SJSA1 (cell line): ENCODE results near the gene NRXN3. TPM values are rescaled to one million over a fixed set of nuclear protein-coding genes. Genes with fewer than 3 reads are reported as not detected.

ENCODE experiments used
- DNase-seq, 2 experiments: peaks; one replicate each; pipeline ENCODE4 v3.0.0-alpha.2; 2015 to 2020; ENCODE audit warnings: low spot score in 2 of 2, low read depth in 1 of 2
- H3K27ac ChIP-seq: fragments of 250-450 bp; sonication (Bioruptor Pico); 2 replicates; pipeline ENCODE4 v1.5.1; 2020; ENCODE audit warnings: mild to moderate bottlenecking, moderate library complexity
- H3K27me3 ChIP-seq: fragments of 250-450 bp; sonication (Bioruptor Pico); replicated peaks from 2 replicates; pipeline ENCODE4 v1.5.1; 2020; ENCODE audit warnings: mild to moderate bottlenecking, moderate library complexity
- H3K36me3 ChIP-seq: fragments of 250-450 bp; sonication (Bioruptor Pico); 2 replicates; pipeline ENCODE4 v1.5.1; 2020; ENCODE audit warnings: mild to moderate bottlenecking
- H3K4me1 ChIP-seq: fragments of 250-450 bp; sonication (Bioruptor Pico); replicated peaks from 2 replicates; pipeline ENCODE4 v1.6.1; 2021; ENCODE audit warnings: mild to moderate bottlenecking
- H3K4me3 ChIP-seq: fragments of 250-450 bp; sonication (Bioruptor Pico); 2 replicates; pipeline ENCODE4 v1.5.1; 2020; ENCODE audit warnings: mild to moderate bottlenecking
- H3K9me3 ChIP-seq: fragments of 250-450 bp; sonication (Bioruptor Pico); replicated peaks from 2 replicates; pipeline ENCODE4 v1.5.1; 2020; ENCODE audit warnings: mild to moderate bottlenecking
- total RNA-seq: library from RNA; depleted of rRNA; stranded (reverse); fragments of >200 nt; shearing (Covaris generic); gene quantifications from 2 replicates; pipeline ENCODE4 v1.2.3, GENCODE V29; 2014

NRXN3 gene
- total RNA-seq, 1 experiment from 2014 or later = 1.0 TPM

GRCh38 chr14:79328863-79329262, 1158.7 kb downstream of the NRXN3 start:
- Histone ChIP-seq H3K36me3 (no peaks in the 10 kb centered on the region), H3K27me3 (no peaks in the 10 kb centered on the region), H3K9me3 (no peaks in the 10 kb centered on the region), H3K4me3 (no peak overlapping the region), H3K27ac (no peak overlapping the region), H3K4me1 (peaks cover 47% of the 10 kb centered on the region)
- no peak for DNase-seq

- Histone ChIP-seq H3K27ac (peak overlapping the region; percentile 31; the same call in 1 of the 2 replicates), H3K4me1 (peaks cover 31% of the 10 kb centered on the region), H3K4me3 (no peak overlapping the region), H3K9me3 (no peaks in the 10 kb centered on the region), H3K27me3 (no peaks in the 10 kb centered on the region), H3K36me3 (no peaks in the 10 kb centered on the region)
- DNase-seq = peak in 1 of 2 experiments; percentile 43
Observed at GRCh38 chr14:79331830-79332229, 1161.7 kb downstream of the NRXN3 start.

- no peak overlapping the region for H3K4me3 ChIP-seq
- H3K27me3 ChIP-seq = no peaks in the 10 kb centered on the region
- H3K9me3 ChIP-seq = no peaks in the 10 kb centered on the region
- H3K27ac ChIP-seq = peak overlapping the region; percentile 31; the same call in 1 of the 2 replicates
- no peaks in the 10 kb centered on the region for H3K36me3 ChIP-seq
- DNase-seq = peak in 1 of 2 experiments; percentile 52
- peaks cover 31% of the 10 kb centered on the region for H3K4me1 ChIP-seq
Observed at GRCh38 chr14:79332504-79333197, 1162.5 kb downstream of the NRXN3 start.

DNA sequence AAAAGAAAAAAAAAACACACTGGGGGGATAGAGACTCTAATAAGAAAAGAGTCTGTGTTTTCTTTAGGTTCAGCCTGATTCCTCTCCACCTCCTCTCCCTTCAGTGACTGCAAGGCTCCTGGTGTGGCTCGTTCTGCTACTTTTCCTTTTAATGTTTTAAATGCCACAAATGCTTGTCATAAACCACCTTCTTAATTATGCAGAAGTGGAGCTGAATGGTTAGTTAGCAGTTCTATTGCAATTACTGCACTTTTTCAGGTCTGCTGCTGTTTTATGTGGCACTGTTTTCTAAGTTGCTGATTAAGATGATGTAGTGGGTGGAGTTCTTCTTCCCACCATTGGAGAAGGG, 1163.0 kb downstream of the NRXN3 start:
- H3K4me1 ChIP-seq = peaks cover 31% of the 10 kb centered on the region
- no peaks in the 10 kb centered on the region for H3K36me3 ChIP-seq
- no peak for DNase-seq
- no peak overlapping the region for H3K27ac ChIP-seq
- H3K4me3 ChIP-seq = no peak overlapping the region
- no peaks in the 10 kb centered on the region for H3K27me3 ChIP-seq
- H3K9me3 ChIP-seq = no peaks in the 10 kb centered on the region

DNA sequence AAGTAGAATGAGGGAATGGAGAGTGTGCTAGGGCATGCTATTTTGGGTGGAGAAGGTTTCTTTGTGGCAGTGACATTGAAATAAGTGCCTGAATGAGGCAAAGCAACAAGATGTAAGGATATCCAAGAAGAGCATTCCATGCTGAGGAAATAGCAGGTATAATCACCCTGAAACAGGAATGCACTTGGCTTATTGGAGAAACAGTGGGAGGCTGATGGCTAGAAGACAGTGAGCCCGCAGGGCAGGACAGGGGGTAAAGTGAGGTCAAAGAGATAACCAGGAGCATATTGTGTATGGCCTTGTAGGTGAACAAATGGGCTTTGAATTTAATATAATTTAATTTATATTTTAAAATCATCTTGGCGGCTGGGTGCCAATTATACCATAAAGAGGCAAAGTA, 1164.1 kb downstream of the NRXN3 start:
- H3K9me3 ChIP-seq = 0 out of 2 replicates have a peak, but pooled peaks cover under 1% of the 10 kb centered on the region
- DNase-seq = no peak
- H3K27ac ChIP-seq = no peak overlapping the region
- H3K4me1 ChIP-seq = peaks cover 25% of the 10 kb centered on the region
- no peak overlapping the region for H3K4me3 ChIP-seq
- H3K36me3 ChIP-seq = no peaks in the 10 kb centered on the region
- no peaks in the 10 kb centered on the region for H3K27me3 ChIP-seq

GRCh38 chr14:79337761-79338160, 1167.6 kb downstream of the NRXN3 start:
- DNase-seq = no peak
- no peaks in the 10 kb centered on the region for H3K36me3 ChIP-seq

DNA sequence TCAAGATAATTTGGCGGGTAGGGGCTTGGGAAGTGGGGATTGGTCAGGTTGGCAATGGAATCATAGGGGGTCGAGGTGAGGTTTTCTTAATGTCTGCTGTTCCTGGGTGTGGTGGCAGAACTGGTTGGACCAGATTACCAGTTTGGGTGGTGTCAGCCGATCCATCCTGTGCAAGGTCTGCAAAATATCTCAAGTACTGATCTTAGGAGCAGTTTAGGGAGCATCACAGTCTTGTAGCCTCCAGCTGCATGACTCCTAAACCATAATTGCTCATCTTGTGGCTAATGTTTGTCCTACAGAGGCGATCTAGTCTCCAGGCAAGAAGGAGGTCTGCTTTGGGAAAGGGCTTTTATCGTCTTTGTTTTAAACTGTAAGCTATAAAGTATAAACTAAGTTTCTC, 1172.8 kb downstream of the NRXN3 start:
- no peaks in the 10 kb centered on the region for H3K36me3 ChIP-seq
- no peaks in the 10 kb centered on the region for H3K27me3 ChIP-seq
- no peaks in the 10 kb centered on the region for H3K4me1 ChIP-seq
- no peak overlapping the region for H3K27ac ChIP-seq
- H3K4me3 ChIP-seq = no peak overlapping the region
- no peak for DNase-seq
- 0 out of 2 replicates have a peak, but pooled peaks cover 3% of the 10 kb centered on the region for H3K9me3 ChIP-seq

More at GRCh38 chr14:79337761-79338160, 1167.6 kb downstream of the NRXN3 start:
- no peaks in the 10 kb centered on the region for H3K27me3 ChIP-seq
- 0 out of 2 replicates have a peak, but pooled peaks cover 3% of the 10 kb centered on the region for H3K9me3 ChIP-seq
- H3K27ac ChIP-seq = no peak overlapping the region
- H3K4me3 ChIP-seq = no peak overlapping the region
- peaks cover 5% of the 10 kb centered on the region for H3K4me1 ChIP-seq

DNA sequence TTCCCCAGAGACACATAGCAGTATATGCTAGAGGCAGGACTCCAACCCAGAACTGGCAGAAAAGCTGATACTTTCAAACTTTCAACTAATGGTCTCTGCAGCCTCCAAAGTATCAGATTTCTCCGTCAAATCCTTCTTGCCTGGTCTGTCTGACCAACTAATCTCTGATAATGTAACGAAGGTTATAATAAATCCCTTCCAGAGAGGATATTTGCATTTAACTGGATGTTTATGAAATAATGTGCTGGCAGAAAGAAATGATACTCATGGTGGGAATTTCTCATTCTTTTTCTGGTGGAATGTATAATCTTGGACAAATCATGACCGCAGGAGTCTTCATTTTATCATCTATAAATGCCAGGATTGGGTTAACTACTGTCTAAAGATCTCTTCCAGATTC, 1180.8 kb downstream of the NRXN3 start:
- no peaks in the 10 kb centered on the region for H3K27me3 ChIP-seq
- H3K4me3 ChIP-seq = no peak overlapping the region
- H3K36me3 ChIP-seq = no peaks in the 10 kb centered on the region
- H3K4me1 ChIP-seq = no peaks in the 10 kb centered on the region
- H3K9me3 ChIP-seq = no peaks in the 10 kb centered on the region
- H3K27ac ChIP-seq = no peak overlapping the region
- DNase-seq = no peak

- Histone ChIP-seq H3K36me3 (no peaks in the 10 kb centered on the region), H3K9me3 (no peaks in the 10 kb centered on the region), H3K27me3 (no peaks in the 10 kb centered on the region), H3K4me1 (no peaks in the 10 kb centered on the region), H3K27ac (no peak overlapping the region), H3K4me3 (no peak overlapping the region)
- no peak for DNase-seq
Observed at GRCh38 chr14:79352076-79352630, 1182.0 kb downstream of the NRXN3 start.

GRCh38 chr14:79354336-79354735, 1184.2 kb downstream of the NRXN3 start:
- Histone ChIP-seq H3K27ac (no peak overlapping the region), H3K27me3 (no peaks in the 10 kb centered on the region), H3K4me1 (no peaks in the 10 kb centered on the region), H3K9me3 (no peaks in the 10 kb centered on the region), H3K36me3 (no peaks in the 10 kb centered on the region), H3K4me3 (no peak overlapping the region)
- DNase-seq = no peak

DNA sequence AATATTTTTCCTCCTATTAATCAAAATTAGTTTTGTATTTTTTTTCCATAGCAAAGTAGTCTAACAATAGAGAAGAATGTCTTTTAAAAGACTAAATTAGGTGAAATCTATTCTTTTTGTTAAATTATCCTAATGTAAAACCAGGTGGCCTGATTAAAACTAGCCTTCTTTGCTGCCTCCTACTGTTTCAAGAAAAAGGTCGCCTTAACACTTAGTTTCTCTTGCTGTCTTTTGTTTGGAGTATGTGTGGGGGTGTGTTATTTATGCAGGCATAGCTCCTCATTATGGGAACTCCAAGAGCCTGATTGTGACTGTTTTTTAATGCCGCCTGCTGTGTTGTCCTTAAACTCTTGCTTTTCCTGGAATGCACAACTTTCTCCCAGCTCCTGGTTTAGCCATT, 1185.9 kb downstream of the NRXN3 start:
- Histone ChIP-seq H3K9me3 (no peaks in the 10 kb centered on the region), H3K27ac (no peak overlapping the region), H3K4me1 (no peaks in the 10 kb centered on the region), H3K36me3 (no peaks in the 10 kb centered on the region), H3K4me3 (no peak overlapping the region), H3K27me3 (no peaks in the 10 kb centered on the region)
- DNase-seq = no peak

DNA sequence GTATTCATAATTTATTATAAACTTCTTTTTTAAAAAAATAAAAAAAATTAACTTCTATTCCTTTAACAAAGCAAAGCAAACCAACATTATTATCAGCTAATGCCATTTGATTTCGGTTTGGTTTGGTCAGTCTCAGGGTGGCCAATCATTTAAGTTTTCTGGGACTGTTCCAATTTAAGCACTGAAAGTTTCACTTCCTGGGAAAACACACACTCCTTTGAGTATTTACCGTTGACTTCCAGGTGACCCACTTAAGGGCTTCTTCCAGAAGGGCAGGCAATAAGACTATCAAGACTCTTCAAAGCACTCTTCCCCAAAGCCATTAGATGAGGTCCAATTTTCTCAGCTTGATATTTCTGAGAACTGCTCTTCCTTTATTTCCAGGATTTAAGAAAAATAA, 1187.1 kb downstream of the NRXN3 start:
- H3K9me3 ChIP-seq = no peaks in the 10 kb centered on the region
- H3K27me3 ChIP-seq = no peaks in the 10 kb centered on the region
- DNase-seq = no peak

GRCh38 chr14:79363291-79363690, 1193.1 kb downstream of the NRXN3 start:
- Histone ChIP-seq H3K9me3 (no peaks in the 10 kb centered on the region), H3K4me1 (no peaks in the 10 kb centered on the region), H3K4me3 (no peak overlapping the region), H3K27me3 (no peaks in the 10 kb centered on the region), H3K36me3 (no peaks in the 10 kb centered on the region), H3K27ac (no peak overlapping the region)
- DNase-seq = no peak

More for the DNA sequence above, 1187.1 kb downstream of the NRXN3 start:
- no peaks in the 10 kb centered on the region for H3K4me1 ChIP-seq
- H3K4me3 ChIP-seq = no peak overlapping the region
- no peaks in the 10 kb centered on the region for H3K36me3 ChIP-seq
- H3K27ac ChIP-seq = no peak overlapping the region

DNA sequence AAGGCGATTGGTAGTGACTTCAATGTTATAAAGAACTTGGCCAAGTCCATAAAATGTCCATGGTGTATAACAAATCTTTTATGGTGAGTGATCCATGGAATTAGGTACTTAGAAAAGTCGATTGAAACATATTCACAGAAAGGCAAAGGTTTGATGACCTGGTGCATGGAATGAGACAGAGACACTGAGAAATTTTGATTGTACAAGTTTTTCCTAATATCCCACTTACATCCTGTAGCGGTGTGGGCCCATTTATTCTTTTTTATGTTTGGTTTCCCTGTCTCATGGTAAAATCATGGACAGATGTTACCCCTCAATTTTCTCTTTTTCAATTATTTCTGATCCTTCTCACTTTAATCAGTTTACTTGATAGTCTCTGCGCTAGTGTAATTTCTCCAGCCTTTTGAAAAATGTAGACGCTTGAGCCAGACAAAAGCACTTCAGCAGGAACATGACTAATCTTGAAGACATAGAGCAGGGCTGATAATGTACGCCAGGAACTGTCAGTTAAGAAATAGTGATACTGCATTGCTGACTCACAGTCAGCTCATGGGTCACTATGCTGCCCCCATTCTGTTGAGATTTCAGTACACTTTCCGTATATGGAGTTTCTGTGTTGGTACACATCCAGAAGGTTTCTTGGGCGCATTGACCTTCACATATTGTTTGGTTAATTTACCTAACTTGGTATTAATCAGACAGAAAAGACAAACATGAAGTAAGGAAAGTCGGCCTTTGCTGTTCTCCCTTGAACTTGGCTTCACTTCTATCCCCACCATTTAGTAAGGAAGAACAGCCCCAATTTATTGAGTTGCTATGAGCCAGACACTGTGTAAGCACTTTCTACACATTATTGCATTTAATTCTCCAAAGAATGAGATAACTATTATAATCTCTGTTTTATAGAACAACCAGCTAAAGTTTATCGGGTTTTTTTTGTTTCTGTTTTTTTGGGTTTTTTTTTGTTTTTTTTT, 1199.5 kb downstream of the NRXN3 start:
- H3K4me1 ChIP-seq = peaks cover 7% of the 10 kb centered on the region
- no peaks in the 10 kb centered on the region for H3K9me3 ChIP-seq
- no peak overlapping the region for H3K4me3 ChIP-seq
- H3K36me3 ChIP-seq = no peaks in the 10 kb centered on the region
- no peaks in the 10 kb centered on the region for H3K27me3 ChIP-seq
- peak; percentile 33 to 47 for DNase-seq
- H3K27ac ChIP-seq = no peak overlapping the region
